GM21423 (cell line): ENCODE measurements around the gene ATE1.
"Not testable (repeated sequence)": the region's sequence is repeated elsewhere in the genome, so short reads cannot be mapped to it uniquely, and the experiment has no call there.

Source experiments
- ATAC-seq: cut with Tn5 transposase; IDR thresholded peaks from one replicate; pipeline ENCODE4 v1.9.1; 2021; ENCODE audit warnings: mild to moderate bottlenecking, moderate library complexity; ENCODE audit not compliant: unreplicated experiment

The ATE1 gene

DNA sequence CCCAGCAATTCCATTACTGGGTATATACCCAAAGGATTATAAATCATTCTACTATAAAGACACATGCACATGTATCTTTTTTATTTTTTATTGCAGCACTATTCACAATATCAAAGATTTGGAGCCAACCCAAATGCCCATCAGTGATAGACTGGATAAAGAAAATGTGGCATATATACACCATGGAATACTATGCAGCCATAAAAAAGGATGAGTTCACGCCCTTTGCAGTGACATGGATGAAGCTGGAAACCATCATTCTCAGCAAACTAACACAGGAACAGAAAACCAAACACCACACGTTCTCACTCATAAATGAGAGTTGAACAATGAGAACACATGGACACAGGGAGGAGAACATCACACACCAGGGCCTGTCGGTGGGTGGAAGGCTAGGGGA, 228.1 kb downstream of the ATE1 start:
- ATAC-seq: not testable (repeated sequence)

GRCh38 chr10:121698902-121699301, 228.9 kb downstream of the ATE1 start:
- ATAC-seq: no peak

DNA sequence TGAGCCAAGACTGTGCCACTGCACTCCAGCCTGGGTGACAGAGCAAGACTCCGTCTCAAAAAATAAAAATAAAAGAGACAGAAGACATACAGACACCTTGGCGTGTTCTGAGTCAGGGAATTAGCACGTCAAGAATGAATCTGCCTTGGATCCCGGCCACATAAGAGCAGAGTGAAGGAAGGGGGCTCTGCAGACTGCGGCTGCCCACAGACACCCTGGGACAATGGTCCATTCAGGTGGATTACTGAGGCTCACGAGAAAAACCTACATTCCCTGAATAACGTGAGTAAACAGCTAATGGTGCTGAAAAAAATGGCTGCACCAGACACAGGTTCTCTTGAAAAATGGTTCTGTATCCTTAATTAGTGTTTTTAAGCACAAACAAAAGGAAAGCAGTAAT, 229.5 kb downstream of the ATE1 start:
- ATAC-seq: no peak

- ATAC-seq: no peak
Measured at GRCh38 chr10:121696854-121697253, 231.0 kb downstream of the ATE1 start.

GRCh38 chr10:121695731-121696464, 231.9 kb downstream of the ATE1 start:
- ATAC-seq: no peak

DNA sequence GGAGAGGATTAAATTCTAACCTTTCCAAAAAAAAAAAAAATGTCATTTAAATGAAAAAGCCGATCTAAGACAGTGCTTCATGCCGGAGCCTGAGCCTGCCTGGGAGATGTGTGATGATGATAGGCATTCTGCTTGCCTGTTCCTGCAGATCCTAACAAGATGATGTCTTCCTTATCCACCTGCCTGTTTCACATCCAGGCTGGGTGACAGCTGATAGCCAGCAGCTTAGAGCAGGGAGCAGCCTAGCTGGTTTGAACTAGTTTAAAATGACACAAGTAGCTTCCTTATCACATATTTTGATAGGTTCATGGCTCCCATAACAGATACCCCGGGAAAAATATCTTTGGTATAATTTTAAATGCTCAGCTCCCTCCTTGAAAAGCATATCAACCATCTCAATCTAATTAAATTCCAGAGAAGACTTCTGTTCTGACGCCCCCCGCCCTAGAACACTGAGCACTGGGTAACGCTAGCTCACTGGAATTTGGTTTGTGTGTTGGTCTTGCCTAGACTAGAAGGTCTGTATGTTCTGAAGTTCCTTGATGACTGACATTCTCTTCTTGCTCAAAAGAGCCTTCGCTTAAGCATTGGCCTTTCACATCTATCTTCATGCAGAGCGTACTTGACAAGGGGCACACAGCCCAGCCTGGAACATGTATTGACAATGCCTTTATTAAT, 232.7 kb downstream of the ATE1 start:
- no peak for ATAC-seq

DNA sequence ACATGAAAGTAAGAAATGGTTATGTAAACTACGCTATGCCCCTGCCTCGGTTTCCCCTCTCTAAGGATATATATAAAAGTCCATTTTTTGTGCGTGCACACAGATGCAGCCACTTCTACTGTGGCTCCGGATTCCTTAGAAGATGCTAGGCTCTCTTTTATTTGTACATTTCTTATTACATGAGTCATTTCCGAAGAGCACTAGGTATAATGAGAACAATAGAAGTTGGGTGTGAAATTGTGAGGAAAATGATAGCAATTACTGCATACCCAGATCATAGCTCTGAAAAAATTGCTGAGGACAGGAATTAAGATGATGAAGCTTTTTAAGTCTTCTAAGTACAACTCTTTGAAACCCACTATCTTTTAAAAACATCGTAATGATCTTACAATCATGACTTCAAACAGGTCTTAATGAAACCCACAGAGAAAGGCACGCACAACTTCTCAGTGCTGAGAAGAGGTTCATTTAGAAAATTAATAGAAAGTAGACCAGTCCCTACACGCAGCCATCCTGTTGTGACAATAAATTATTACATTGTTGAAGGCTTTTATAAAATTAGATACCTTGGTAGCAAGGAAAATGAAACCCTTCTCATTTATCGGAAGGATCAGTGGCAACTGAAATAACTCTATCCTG, 233.4 kb downstream of the ATE1 start:
- ATAC-seq: no peak

DNA sequence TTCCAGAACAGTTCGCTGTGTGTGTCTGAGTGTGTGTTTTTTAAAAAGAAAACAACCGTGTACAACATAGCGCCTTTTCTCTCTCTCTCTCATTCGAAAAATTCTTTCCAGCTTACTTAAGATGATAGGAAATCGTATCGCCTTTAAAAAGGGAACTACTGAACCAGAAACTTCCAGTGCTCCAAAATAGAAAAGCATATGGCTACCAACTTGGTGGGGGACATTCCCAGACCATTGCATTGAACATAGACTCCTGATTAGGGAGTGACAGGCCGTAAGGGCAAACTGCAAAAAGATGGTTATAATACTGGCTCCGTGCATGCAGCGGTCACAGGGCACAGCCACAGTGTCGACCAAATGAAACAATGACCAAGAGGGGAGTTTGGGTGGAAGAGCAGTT, 235.2 kb downstream of the ATE1 start:
- ATAC-seq: no peak

DNA sequence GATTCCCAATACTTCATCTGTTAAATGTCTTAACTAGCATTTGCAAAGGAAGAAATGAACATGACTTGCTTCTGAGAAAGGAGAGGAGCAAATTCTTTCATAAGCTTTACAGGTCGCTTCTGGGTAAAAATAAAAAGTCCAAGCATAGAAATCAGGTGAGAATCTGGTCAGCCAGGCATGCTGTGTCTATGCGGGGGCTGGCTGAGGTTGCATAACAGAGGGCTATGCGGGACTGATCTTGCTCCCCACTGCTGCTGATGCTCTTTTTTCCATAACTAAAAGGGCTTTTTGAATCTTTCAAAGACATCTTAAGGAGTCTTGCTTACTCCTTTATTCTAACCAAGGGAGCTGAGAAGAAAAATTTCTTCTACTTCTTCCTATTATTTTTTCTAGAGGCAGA, 236.9 kb downstream of the ATE1 start:
- no peak for ATAC-seq
